ENCODE results near the gene AKAP12. TPM values are rescaled to one million over a fixed set of nuclear protein-coding genes. Genes with fewer than 3 reads are reported as not detected.

The AKAP12 gene, protein sequence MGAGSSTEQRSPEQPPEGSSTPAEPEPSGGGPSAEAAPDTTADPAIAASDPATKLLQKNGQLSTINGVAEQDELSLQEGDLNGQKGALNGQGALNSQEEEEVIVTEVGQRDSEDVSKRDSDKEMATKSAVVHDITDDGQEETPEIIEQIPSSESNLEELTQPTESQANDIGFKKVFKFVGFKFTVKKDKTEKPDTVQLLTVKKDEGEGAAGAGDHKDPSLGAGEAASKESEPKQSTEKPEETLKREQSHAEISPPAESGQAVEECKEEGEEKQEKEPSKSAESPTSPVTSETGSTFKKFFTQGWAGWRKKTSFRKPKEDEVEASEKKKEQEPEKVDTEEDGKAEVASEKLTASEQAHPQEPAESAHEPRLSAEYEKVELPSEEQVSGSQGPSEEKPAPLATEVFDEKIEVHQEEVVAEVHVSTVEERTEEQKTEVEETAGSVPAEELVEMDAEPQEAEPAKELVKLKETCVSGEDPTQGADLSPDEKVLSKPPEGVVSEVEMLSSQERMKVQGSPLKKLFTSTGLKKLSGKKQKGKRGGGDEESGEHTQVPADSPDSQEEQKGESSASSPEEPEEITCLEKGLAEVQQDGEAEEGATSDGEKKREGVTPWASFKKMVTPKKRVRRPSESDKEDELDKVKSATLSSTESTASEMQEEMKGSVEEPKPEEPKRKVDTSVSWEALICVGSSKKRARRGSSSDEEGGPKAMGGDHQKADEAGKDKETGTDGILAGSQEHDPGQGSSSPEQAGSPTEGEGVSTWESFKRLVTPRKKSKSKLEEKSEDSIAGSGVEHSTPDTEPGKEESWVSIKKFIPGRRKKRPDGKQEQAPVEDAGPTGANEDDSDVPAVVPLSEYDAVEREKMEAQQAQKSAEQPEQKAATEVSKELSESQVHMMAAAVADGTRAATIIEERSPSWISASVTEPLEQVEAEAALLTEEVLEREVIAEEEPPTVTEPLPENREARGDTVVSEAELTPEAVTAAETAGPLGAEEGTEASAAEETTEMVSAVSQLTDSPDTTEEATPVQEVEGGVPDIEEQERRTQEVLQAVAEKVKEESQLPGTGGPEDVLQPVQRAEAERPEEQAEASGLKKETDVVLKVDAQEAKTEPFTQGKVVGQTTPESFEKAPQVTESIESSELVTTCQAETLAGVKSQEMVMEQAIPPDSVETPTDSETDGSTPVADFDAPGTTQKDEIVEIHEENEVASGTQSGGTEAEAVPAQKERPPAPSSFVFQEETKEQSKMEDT (N-terminal part only)
- polyA plus RNA-seq (2013, experiment 1 of 2; ENCODE audit: insufficient read length), result 35.8 TPM
- polyA plus RNA-seq (2013, experiment 2 of 2; ENCODE audit: insufficient read length), result 32.6 TPM

DNA sequence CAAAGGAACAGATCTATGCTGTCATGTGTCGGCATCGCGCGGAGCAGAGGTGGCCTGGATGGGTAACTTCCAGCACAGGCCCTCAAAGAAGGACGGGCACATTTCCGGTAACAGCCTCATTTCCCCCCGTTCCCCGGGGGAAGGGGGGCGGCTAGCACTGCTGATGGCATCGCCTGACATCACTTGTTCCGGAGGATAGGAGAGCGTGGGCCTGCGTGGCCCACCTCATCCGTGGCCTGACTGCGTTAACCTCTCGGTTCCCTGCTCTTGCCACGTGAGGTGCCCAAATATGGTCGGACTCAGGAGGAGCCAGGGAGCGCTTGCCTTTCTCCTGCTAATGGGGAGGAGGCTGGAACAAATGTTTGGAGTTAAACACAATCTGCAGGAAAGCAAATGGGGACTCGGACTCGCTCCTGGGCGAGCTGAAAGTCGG is at the start of gene AKAP12:
TSS of gene AKAP12 (plus strand) at position 365 of the 433 bp plus-strand sequence. CDS start 596 bp downstream, outside the sequence.
- DNase-seq, result peak; percentile 66

DNA sequence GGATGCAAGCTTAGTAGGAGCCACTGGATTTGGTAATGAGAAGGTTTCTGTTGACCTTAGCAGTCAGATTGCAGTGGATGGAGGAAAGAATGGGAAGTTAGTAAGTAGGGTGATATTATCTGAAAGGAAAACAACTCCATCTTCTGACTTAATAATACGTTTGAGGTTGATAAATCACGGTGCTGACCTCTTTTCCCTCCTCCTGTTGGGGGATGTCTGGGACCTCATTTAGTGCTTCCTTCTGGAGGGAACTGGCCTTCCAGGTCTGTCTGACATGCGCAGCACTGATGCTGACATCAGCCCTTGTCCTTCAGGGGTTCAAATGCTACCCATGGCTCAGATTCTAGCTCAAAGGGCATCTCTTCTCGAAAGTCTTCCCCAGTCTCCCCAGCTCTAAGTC is 48.2 kb upstream of the AKAP12 start:
- no peak for DNase-seq

DNA sequence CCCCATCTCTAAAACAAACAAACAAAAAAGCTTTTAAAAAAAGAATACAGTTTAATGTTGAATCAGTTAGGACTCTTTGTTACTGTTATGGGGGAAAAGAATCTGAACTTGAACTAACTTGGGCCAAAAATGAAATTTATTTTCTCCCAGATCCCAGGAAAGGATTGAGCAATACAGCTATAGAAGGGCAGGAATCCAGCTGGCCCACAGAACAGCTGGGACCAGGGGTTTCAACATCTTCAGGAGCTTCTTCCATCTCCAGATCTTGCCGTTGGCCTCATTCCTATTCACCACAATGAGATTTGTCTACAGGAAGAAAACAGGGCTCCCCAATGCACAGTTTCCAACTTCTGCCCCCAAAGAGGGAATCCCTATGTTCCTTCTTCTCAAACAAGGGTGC is 43.2 kb upstream of the AKAP12 start:
- peak; percentile 74 for DNase-seq

DNA sequence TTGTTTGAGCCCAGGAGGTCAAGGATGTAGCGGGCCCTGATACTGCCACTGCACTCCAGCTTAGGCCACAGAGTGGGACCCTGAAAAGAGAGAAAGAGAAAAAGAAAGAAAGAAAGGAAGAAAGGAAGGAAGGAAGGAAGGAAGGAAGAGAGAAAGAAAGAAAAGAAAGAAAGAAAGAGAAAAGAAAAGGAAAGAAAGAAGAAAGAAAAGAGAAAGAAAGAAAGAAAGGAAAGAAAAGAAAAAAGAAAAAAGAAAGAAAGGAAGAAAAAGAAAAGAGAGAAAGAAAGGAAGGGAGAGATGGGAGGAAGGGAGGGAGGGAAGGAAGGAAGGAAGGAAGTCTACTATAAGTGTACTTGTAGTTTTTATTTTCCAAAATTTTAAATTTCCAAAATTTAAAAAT is 42.2 kb upstream of the AKAP12 start:
- no peak for DNase-seq

DNA sequence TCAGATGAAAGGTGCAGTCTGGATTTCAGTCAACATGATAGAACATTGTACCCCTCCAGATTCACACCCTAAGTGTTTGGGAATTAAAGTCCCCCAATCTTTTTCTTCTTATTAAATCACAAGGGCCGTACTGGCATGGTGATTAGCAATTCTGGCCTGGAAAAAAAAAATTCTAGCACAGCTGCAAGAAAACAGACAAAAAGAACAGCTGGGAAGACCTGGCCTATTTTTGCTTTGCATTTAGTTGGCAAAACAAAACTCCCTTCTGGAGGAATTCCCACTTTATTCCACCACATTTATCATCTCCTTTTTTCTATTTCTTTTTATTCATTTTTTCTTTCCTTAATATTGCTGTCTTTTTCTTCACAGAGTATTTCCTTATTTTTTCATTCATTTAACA is 39.8 kb upstream of the AKAP12 start:
- no peak for DNase-seq

DNA sequence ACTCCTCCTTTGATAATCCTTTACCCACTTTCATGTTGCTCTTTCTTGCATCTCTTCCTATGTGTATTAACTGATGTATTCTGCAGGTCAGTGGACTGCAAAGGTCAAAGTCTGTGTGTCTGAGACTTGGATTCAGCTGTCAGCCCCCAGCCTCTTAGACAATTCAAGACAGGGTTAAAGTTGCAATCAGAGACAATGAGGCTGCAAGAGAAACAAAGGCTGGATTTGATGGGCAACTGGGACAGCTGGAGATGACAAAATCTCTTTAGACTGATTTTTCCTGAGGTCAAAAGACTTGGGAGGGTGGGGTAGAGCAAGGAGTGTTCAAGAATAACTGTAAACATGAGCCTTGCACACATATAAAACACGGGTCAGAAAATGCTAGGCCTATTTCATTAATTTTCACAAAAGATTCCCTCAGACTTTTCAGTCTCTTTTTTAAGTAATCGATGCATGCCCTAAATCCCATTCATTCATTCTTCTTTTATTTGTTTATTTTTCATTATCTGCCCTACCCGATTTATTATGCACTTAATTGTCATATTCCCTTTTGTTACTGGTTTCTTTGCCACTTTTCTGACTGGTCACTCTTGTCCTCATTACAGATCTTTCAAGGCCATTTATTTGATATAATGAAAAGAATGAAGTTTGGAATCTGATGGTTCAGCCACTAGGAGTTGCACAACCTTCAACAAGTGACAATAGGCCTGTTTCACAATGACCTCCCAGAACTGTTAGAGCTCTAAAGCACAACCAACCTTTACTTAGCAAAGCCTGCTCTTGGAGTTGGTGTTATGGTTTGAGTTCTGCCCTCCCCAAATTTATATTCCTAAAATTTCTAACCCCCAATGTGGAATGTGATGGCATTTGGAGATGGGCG is 33.8 kb upstream of the AKAP12 start:
- DNase-seq, result no peak

DNA sequence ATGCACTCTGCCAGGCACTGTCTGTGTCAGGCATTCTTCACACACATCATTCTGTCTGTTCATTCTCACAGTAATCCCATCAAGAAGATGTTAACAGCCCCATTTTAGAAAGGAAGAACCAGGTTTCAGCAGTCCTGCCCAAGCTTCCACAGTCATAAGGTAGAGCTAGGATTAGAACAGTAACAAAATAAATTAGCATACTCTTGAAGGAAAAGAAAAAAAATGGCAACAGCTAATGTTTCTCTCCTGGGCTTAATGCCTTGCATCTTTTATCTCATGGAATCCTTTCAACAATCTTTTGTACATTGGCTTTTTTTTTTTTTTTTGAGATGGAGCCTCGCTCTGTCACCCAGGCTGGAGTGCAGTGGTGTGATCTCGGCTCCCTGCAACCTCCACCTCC is 32.1 kb upstream of the AKAP12 start:
- DNase-seq, result no peak

DNA sequence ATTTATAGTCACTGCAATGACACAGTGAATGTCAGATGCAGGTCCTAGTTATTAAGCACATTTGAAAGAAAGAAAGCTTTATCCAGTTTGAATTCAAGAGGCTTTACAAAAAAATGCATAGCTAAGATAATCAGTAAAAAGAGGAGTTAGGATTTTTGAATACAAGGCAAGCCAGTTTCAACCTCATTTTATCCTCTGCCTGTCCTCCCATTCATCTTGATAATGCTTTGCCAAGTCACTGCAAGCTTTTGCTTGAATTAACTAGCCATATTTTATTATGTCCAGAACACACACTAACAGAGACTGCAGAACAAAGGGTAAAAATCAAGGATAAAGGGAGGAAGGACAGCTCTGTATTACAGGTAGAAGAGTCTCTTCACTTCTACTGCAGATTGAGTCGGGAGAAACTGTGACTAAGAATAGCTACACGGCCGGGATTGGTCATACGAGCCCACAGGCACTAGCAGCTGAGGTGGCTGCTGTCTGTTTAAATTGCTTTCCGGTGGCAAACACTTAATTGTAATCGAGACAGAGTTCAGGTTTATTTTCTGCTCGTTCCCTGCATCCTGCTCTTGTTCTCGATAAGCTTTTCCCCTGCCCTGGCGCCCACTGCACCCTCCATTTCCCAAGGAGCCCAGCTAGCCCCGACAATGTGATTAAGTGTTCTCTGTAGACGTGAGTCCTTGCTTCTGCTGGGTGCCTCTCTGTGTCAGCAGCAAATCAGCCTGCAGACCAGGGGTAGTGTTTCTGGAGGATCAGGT is 30.5 kb upstream of the AKAP12 start:
- no peak for DNase-seq

DNA sequence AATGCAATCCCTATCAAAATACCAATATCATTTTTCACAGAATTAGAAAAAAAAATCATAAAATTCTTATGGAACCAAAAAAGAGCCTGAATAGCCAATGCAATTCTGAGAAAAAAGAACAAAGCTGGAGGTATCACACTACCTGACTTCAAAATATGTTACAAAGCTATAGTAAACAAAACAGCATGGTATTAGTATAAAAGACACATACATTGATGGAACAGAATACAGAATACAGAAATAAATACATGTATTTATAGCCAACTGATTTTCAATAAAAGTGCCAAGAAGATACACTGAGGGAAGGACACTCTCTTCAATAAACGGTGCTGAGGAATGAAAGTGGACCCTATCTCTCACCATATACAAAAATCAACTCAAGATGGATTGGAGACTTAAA is 28.7 kb upstream of the AKAP12 start:
- DNase-seq, result no peak

DNA sequence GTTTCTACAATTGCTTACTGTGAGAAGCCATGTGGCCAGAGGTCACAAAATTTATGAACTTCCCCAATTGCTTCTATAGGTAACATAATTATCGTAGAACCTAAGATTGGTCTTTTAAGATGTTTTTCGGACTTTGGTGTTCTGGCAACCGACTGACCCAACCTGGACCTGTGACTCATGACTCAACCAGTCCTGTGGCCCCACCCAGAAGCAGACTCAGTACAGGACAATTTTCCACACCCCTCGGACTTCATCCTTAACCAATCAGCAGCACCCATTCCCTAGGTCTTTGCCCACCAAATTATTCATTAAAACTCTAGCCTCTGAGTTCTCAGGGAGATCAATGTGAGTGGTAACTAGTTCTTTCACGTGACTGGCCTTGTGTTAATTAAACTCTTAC is 26.4 kb upstream of the AKAP12 start:
- DNase-seq, result no peak

DNA sequence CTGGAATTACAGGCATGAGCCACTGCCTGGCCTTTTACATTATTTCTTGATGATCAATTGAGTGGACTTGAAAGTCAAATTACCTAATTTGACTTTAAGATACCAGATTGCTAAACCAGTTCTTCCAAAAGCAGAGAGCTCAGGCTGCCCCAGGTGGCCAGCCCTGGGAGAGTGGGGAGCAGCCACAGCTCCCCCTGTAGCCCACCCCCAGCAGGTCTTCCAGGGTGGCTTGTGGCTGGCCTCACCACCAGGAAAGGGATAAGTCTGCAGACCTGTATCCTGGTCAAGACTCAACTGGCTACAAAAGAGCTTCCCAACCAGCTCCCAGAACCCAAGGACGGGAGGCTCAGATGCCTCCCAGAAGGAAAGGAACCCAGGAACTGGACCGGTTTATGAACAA is 23.8 kb upstream of the AKAP12 start:
- no peak for DNase-seq

DNA sequence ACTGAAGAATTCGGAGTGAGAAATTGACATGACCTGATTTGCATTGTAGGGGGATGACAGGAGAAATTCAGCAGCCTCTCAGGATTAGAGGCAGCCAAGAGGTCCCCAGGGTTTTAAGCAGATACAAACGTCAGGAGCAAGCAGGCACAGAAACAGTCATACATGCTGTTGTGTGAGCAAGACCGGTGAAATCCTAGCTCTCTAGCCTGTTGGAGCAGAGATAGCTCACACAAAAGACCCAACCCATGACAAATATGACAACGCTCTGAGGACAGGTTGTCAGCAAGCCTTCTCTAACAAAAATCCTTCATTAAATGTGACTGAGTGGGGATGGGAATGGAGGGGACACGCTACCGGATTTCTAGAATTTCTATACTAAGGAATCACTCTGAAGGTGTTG is 23.0 kb upstream of the AKAP12 start:
- DNase-seq, result no peak

DNA sequence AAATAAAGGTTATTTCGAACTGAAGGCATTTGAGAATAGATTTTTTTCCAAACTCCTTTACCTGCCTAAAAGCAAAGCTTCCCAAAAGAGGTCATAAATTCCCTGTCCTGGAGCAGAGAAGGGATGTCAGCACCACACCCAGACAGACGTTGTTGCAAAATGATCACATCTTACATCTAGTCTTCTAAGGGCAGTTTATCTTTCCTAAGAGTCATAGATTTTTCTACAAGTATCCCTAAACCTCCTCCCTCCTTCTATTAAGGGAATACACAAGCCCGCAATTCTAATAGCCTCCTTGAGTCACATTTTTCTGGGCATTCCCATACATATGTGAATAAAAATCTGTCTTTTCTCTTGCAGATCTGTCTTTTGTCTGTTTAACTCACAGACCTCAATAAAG is 20.6 kb upstream of the AKAP12 start:
- DNase-seq, result no peak

DNA sequence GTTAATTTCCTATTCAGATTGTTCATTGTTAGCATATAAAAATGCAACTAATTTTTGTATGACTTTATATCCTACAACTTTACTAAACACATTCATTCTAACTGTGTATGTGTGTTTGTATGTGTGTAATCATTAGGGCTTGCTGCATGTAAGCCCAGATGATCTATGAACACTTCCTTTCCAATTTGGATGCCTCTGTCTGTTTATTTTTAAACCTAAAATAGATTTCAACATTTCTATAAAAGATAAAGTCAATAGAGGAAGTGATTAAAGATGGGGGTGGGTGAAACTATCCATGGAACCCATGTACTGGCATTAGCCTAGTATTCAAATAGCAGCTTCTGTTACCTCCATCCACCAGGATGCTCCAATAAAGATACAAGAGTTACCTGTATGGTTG is 15.7 kb upstream of the AKAP12 start:
- DNase-seq, result no peak

DNA sequence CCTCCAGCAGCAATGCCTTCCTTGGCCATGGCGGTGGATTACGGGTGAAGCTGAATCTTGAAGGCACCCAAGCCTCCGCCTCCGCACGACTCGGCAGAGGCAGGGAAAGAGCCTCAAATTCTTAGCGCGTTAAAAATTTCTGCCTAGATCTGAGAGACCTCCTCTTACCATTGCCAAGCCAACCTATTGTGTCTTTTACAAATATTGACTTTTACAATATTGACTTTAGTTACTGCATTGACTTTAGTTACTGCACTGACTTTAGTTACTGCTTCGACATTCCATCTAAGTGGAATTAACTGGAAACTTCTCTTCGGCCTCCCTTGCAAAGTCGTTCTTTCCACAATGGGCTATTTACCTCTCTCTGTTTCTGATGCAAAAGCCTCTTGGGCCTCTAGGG is 13.8 kb upstream of the AKAP12 start:
- DNase-seq, result no peak

DNA sequence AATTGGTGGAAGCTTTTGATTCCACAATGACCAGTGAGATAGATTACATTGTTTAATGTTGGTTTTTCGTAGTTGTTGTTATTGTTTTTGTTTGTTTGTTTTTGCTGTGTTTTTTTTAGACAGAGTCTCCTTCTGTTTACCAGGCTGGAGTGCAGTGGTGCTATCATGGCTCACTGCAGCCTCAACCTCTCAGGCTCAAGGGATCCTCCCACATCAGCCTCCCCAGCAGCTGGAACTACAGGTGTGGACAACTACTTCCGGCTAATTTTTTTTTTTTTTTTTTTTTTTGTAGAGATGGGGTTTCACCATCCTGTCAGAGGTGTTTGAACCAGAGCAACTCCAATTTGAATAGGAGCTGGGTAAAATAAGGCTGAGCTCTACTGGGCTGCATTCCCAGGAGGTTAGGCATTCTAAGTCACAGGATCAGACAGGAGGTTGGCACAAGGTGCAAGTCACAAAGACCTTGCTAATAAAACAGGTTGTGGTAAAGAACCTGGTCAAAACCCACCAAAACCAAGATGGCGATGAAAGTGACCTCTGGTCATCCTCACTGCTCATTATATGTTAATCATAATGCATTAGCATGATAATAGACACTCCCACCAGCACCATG is 10.9 kb upstream of the AKAP12 start:
- DNase-seq, result no peak

DNA sequence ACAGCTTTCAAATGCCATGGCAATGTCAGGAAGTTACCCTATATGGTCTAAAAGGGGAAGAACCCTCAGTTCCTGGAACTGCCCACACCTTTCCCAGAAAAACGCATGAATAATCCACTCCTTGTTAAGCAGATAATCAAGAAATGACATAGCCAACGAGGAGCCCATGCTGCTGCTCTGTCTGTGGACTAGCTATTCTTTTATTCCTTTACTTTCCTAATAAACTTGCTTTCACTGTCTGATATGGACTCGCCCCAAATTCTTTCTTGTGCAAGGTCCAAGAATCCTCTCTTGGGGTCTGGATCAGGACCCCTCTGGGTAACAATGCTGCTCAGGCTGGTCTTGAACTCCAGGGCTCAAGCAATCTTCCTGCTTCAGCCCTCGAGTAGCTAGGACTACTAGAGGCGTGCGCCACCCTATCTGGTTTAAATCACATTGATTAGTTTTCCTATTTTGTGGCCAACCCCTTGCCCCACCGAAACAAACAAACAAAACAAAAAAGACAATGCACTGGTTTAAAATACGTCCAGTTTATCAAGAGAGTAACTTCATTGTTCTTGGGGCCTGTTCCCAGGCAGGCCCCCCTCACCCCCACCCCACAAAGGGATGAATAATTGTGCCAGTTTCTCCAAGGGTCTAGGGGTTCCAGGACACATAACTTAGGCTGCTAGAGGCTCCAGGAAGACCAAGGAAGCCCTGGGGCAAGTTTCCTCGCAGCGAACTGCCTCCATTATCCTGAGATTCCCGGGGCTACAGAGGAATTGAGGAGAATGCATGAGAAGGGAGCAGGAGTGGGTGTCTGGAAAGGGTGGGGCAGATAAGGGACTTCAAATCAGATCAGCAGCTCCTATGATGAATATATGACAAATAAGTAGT is 10.1 kb upstream of the AKAP12 start:
- no peak for DNase-seq

DNA sequence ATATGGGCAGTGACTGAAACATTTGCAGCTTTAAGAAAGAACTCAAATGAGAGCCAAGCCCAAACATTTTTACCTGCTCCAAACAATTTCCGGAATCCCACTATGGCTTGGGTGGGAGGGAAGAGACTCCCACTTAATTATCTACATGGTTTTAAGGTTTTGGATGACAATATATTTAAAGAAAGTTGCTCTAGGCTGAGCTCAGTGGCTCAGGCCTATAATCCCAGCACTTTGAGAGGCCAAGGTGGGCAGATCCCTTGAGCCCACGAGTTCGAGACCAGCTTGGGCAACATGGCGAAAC is 9.5 kb upstream of the AKAP12 start:
- DNase-seq, result no peak

DNA sequence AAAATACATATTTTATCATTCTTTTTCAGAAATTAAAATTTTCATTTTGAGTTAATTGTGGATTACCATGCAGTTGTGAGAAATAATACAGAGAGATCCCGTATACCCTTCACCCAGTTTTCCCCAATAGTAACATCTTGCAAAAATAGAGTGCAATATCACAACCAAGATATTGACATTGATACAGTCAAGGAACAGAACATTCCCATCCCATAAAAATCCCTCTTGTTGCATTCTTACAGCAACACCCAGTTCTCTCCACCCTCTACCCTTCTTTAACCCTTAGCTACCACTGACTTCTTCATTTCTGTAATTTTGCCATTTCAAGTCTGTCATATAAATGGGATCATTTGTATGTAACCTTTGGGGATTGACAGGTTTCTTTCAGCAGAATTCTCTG is 6.9 kb upstream of the AKAP12 start:
- DNase-seq, result no peak

DNA sequence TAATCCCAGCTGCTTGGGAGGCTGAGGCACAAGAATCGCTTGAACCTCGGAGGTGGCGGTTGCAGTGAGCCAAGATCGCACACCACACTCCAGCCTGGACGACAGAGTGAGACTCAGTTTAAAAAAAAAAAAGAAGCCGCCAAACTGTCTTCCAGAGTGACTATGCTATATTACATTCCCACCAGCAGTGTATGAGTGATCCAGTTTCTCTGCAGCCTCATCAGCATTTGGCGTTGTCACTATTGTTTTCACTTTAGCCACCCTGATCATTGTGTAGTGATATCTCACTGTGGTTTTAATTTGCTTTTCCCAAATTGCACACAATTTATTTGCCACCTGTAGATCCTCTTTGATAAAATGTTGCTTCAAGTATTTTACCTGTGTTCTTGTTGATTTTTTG is 6.0 kb upstream of the AKAP12 start:
- no peak for DNase-seq

Measured in fibroblast of skin of abdomen (primary cell).